ENCODE results near the gene AMPD1.
A peak's percentile ranks its signal among the peaks of the same experiment; 100 is the strongest.

The AMPD1 gene

GRCh38 chr1:114695430-114696058, at the start of gene AMPD1:
Gene AMPD1, minus strand, starts transcription at chr1:114695546. Its CDS starts 75 bp downstream, at chr1:114695471.
- peak; percentile 79 for DNase-seq

DNA sequence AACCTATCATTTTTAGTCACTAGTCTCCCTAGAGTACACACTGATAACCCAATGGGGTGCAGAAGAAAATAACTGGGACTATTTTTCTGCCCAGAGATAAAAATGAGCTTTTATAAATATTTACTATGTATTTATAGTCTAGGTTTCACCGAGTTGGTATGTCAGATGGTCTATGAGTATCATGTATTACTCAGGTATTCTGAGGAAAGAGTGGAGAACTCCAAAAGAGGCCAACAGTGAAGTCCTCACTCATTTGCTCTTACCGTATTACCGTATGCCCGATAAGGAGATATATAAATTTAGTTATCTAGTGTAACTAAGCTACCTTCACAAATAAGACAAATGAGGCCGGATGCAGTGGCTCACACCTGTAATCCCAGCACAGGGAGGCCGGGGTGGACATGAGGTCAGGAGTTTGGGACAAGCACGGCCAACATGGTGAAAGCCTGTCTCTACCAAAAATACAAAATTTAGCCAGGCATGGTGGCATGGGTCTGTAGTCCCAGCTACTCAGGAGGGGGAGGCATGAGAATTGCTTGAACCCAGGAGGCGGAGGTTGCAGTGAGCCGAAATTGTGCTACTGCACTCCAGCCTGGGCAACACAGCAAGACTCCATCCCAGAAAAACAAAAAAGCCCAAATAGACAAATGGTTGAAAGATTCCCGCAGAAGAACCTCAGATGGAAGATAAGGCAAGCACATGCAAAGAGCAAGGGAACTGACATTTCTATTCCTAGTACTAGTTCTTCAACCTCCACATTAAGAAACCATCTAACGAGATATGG, 46.8 kb upstream of the AMPD1 start:
- DNase-seq: no peak

- DNase-seq: no peak
Measured at GRCh38 chr1:114740331-114740730, 45.0 kb upstream of the AMPD1 start.

DNA sequence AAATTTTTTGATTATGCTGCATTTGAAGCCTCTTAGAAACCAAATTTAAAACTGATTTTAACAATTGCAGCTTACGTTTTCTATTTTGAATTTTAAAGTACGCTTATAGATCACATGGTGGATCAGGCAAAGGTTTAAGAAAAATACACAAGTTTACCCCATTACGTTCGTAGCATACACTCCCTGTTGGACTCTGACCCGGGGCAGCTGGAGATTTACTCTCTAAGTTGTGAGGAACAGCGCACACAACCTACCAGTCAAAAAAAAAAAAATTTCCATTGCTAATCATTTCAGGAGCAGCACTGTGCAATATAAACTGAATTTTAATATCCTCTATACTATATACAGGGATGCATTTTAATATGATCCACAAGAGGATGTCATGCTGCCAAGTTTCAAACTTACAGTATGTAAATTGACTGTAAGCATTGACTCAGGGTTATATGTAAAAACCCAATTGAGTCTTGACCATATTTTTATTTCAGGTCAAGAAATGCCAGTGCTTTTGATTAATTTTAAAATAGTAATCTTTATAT, 42.0 kb upstream of the AMPD1 start:
- no peak for DNase-seq

DNA sequence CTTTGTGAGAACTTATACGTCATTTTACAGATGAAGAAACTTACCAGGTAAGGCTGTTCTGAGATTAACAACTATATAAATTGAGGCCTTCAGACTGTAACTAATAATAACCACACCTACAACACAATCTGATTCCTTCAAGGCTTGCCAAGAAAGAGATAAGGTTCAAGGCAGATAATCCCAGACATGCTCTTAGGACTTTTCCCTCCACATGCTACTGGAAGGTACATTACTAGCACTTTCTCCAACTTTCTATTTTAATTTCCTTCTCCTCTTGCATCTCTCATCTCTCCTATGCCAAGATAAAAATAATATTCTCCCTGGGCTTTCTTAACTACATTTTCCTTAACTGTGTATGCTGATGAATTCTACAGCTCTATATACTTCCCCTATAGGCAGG, 40.1 kb upstream of the AMPD1 start:
- DNase-seq: no peak

- no peak for DNase-seq
Measured at GRCh38 chr1:114729782-114730181, 34.4 kb upstream of the AMPD1 start.

- no peak for DNase-seq
Measured at GRCh38 chr1:114728553-114728952, 33.2 kb upstream of the AMPD1 start.

- DNase-seq: no peak
Measured at GRCh38 chr1:114725230-114725629, 29.9 kb upstream of the AMPD1 start.

DNA sequence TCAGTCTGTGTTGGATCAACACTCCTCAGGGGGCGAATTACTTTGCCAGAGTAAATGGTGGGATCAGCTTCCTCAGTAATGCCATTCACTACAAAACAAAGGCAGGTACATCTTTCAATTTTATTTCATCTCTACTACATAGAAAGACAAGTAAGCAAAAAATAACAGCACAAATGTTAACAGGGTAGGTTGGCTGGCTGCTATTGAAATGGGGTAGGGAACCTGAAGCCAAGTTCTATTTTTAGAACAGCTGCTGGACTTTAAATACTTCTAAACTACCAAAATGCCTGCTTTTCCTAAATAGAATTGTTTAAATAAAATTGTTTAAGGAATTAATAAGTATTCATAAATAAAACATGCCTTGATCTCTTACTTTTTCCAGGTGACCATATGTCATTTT, 28.6 kb upstream of the AMPD1 start:
- no peak for DNase-seq

DNA sequence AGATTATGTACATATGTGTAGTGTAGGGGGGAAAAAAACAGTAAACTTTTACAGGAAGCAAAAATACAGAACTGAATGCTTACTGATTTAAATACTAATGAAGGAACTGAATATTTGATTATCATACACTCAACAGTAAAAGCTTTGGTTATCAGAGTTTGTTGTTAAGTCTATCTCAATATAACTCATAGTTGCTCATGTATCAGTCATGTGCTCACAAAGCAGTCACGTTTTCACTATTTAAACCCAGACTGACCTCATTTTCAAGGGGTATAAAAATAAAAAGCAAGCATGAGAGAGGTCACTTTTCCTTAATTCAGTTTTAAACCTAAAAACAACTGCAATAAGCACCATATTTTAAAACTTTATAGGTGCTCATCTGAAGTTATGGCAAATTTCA, 28.1 kb upstream of the AMPD1 start:
- DNase-seq: no peak

DNA sequence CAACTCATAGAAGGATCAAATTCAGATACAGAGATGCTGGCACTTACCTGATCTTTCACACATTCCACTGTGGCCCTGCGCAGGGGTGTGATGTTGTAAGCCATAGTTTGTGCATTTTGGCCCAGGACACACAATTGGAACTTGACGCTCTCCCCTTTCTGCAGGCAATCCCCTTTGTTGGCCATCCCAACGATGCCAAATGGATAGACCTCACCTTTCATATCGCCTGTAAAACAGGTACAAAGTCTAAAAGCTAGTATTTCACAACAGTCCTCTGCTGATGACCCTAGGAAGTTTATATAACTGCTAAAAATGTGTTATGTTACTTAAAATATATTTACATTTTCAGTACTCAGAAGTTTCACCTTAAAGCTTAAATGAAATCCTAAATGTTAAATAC, 25.1 kb upstream of the AMPD1 start:
- no peak for DNase-seq

DNA sequence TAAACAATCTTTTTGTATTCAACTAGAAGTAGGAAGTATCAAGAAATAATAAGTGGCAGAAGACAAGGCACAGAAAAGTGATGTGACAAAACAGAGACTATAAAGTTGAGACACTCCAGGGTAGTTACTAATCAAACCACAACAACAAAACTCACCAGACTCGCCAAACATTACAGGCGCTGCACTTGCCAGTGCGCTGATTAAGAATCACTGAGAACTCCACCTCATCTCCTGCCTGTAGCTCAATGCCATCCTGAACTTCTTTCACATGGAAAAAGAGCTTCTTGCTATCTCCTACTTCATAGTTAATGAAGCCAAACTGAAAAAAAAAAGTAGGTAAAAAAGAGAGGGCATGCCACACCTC, 24.1 kb upstream of the AMPD1 start:
- peak; percentile 26 for DNase-seq

- DNase-seq: peak; percentile 79
Measured at GRCh38 chr1:114718661-114719423, 23.5 kb upstream of the AMPD1 start.

DNA sequence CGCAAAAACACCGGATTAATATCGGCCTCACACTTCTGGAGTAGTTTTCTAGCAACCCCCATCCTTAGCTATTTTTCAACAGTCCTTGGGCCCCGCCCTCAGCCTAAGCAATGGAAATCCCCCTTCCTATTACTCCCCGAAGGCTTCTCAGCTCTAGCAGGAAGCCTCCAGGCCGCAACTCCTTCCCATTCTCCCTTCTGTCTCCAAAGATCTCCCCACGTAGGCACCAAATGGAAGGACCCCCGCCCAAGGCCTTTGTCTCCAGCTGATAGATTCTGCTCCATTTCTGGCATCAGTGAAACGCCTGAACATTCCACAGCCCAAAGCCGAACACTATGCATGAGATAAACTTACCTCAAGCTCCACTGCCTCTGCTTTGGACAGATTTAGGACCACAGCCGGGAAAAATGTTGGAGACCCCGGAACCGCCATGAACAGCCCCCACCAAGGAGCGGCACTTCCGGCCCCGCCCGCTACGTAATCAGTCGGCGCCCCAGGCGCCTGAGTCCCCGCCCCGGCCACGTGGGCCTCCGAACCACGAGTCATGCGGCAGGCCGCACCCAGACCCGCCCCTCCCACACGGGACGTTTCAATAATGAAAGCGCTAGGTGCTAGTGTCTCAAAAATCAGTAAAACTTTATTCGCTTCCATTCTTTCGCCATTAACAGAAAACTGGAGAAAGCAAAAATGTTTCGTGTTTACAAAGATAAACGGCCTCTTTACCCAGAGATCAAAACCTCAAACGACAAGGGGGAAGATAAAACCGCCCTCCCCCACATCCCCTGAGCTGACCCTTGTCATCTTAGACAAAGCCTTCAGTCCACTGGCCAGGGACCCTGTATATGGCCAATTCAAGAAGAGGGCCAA, 21.2 kb upstream of the AMPD1 start, which contains the start of gene NRAS:
Gene NRAS (minus strand): TSS at position 468 of the 867 bp plus-strand sequence. CDS start 611 bp downstream, outside the sequence.
- DNase-seq: peak; percentile 93

- DNase-seq: peak; percentile 3
Measured at GRCh38 chr1:114715952-114716303, 20.6 kb upstream of the AMPD1 start.

DNA sequence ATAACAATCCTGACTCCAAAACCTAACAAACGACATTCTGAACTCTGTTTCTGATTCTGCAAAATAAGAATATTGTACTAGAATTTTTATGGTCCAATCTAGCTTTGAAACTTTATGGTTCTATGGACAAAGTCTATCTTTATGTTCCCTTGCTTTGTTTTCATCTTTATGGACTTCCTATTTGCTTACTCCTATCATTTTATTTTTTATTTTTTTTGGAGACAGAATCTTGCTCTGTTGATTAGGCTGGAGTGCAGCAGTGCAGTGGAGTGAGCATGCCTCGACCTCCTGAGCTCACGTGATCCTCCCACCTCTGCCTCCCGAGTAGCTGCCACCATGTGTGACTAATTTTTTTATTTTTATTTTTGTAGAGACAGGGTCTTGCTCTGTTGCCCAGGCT, 17.6 kb upstream of the AMPD1 start:
- DNase-seq: no peak

- no peak for DNase-seq
Measured at GRCh38 chr1:114710360-114710759, 15.0 kb upstream of the AMPD1 start.

GRCh38 chr1:114707604-114708003, 12.3 kb upstream of the AMPD1 start:
- no peak for DNase-seq

GRCh38 chr1:114703242-114703641, 7.9 kb upstream of the AMPD1 start:
- DNase-seq: no peak

DNA sequence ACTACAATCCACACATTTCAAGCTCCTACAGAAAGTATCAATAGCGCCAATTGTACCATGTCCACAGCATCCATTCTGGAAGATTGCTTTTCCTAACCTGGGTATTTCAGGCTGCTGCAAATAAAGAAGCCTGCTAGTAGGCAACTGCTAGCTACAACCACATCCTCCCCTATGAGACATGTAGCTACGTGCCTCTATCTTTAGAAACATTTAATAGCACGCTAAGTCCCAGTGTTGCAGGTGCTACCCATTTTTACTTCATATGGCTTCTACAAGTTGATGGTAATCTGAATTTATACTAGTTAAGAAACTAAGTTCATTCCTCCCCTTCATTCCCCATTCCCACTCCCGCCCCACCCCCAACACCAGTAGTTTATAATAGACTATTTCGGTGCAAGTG, 7.4 kb upstream of the AMPD1 start:
- no peak for DNase-seq

DNA sequence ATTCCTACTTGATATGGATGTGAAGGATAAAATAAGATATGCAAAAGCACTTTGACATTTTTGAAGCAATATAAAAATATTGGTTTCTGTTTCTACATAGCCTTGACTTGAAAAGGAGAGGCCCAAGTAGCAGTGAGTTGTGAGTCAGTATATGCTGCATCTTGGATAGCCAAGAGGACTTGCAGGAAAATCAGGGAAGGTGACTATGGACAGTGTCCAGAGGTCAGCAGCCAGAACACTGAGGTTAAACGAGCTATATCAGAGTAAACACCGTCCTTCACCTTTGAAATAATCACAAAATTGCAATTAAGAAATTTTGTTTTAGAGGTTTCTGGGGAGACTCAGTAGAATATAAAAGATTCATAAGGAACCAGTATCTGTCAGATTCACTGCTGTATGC, 6.6 kb upstream of the AMPD1 start:
- DNase-seq: no peak

GRCh38 chr1:114700036-114700600, 4.8 kb upstream of the AMPD1 start:
- peak; percentile 60 for DNase-seq

All from fibroblast of skin of right biceps (primary cell).